WTC11 (cell line): ENCODE results near the gene RPS24. TPM values are rescaled to one million over a fixed set of nuclear protein-coding genes. Genes with fewer than 3 reads are reported as not detected.

Experiments
- ATAC-seq: fragments of 200-7000 bp; cut with Tn5 transposase; 2 replicates; pipeline ENCODE4 v1.10.0; 2021; ENCODE audit warnings: mild to moderate bottlenecking, moderate library complexity
- CTCF ChIA-PET: fragments of 300-600 bp; sonication (Branson Sonifier 250); formaldehyde crosslinking; loops from one replicate; lab custom pipeline; 2021; ENCODE audit warnings: antibody characterized with exemption; lab: Charles Lee
- POLR2A ChIA-PET: fragments of 350-600 bp; sonication (Branson Sonifier 250); formaldehyde crosslinking; loops from one replicate; lab custom pipeline; 2021; ENCODE audit warnings: antibody characterized with exemption; lab: Charles Lee
- DNase-seq: peaks from one replicate; pipeline ENCODE4 v3.0.0; 2021; ENCODE audit warnings: low spot score
- H3K27ac Mint-ChIP-seq: 2 replicates; pipeline ENCODE4 v1.8.0; 2021; ENCODE audit warnings: mixed read lengths
- H3K27me3 Mint-ChIP-seq: 2 replicates; pipeline ENCODE4 v1.8.0; 2021; ENCODE audit warnings: low read depth, mild to moderate bottlenecking, moderate library complexity, mixed read lengths
- H3K36me3 Mint-ChIP-seq: 2 replicates; pipeline ENCODE4 v1.8.0; 2021; ENCODE audit warnings: mixed read lengths
- H3K4me1 Mint-ChIP-seq: 2 replicates; pipeline ENCODE4 v1.8.0; 2022; ENCODE audit warnings: mixed read lengths
- H3K4me3 Mint-ChIP-seq: 2 replicates; pipeline ENCODE4 v1.8.0; 2021; ENCODE audit warnings: mild to moderate bottlenecking, moderate library complexity, mixed read lengths
- H3K9me3 Mint-ChIP-seq: 2 replicates; pipeline ENCODE4 v1.8.0; 2021; ENCODE audit warnings: mixed read lengths
- ATF6 ChIP-seq: sonication (generic); formaldehyde crosslinking; IDR thresholded peaks from 2 replicates; pipeline ENCODE4 v1.8.1; 2023; ENCODE audit warnings: mild to moderate bottlenecking, missing genetic modification reagents
- CREB1 ChIP-seq: sonication (generic); formaldehyde crosslinking; IDR thresholded peaks from 2 replicates; pipeline ENCODE4 v1.8.0; 2023; ENCODE audit warnings: mild to moderate bottlenecking, missing genetic modification reagents
- CREM ChIP-seq: sonication (generic); formaldehyde crosslinking; IDR thresholded peaks from 2 replicates; pipeline ENCODE4 v1.8.1; 2022; ENCODE audit warnings: mild to moderate bottlenecking, missing genetic modification reagents, moderate library complexity
- FOXP1 ChIP-seq: sonication (generic); formaldehyde crosslinking; IDR thresholded peaks from 2 replicates; pipeline ENCODE4 v1.8.0; 2022; ENCODE audit warnings: missing genetic modification reagents, mild to moderate bottlenecking, moderate library complexity, borderline replicate concordance
- GABPB1 ChIP-seq: sonication (generic); formaldehyde crosslinking; IDR thresholded peaks from 2 replicates; pipeline ENCODE4 v1.8.1; 2023; ENCODE audit warnings: mild to moderate bottlenecking, missing genetic modification reagents
- HMGA2 ChIP-seq: fragments of 250-450 bp; sonication (Bioruptor Pico); IDR thresholded peaks from 2 replicates; pipeline ENCODE4 v1.4.0; 2021; ENCODE audit warnings: mild to moderate bottlenecking, moderate library complexity
- MXD4 ChIP-seq: fragments of 250-450 bp; sonication (Bioruptor Pico); IDR thresholded peaks from 2 replicates; pipeline ENCODE4 v1.8.0; 2021; ENCODE audit warnings: mild to moderate bottlenecking, moderate library complexity, borderline replicate concordance
- NFE2L1 ChIP-seq: sonication (generic); formaldehyde crosslinking; IDR thresholded peaks from 2 replicates; pipeline ENCODE4 v1.8.1; 2023; ENCODE audit warnings: missing genetic modification reagents
- NR1H2 ChIP-seq: sonication (generic); formaldehyde crosslinking; IDR thresholded peaks from 2 replicates; pipeline ENCODE4 v1.9.0; 2021; ENCODE audit warnings: mild to moderate bottlenecking, moderate library complexity, missing genetic modification reagents
- OVOL2 ChIP-seq: fragments of 250-450 bp; sonication (Bioruptor Pico); IDR thresholded peaks from 2 replicates; pipeline ENCODE4 v1.9.0; 2021; ENCODE audit warnings: mild to moderate bottlenecking, borderline replicate concordance
- SMAD4 ChIP-seq: sonication (generic); formaldehyde crosslinking; IDR thresholded peaks from 2 replicates; pipeline ENCODE4 v1.8.0; 2022; ENCODE audit warnings: mild to moderate bottlenecking, missing genetic modification reagents
- TP53 ChIP-seq: sonication (generic); formaldehyde crosslinking; IDR thresholded peaks from 2 replicates; pipeline ENCODE4 v1.8.1; 2023; ENCODE audit warnings: mild to moderate bottlenecking, missing genetic modification reagents
- USF1 ChIP-seq: sonication (generic); formaldehyde crosslinking; IDR thresholded peaks from 2 replicates; pipeline ENCODE4 v1.8.0; 2022; ENCODE audit warnings: mild to moderate bottlenecking, missing genetic modification reagents
- ZNF317 ChIP-seq: sonication (generic); formaldehyde crosslinking; IDR thresholded peaks from 2 replicates; pipeline ENCODE4 v1.8.1; 2023; ENCODE audit warnings: low read depth, mild to moderate bottlenecking, moderate library complexity, missing genetic modification reagents, borderline replicate concordance
- ZNF396 ChIP-seq: fragments of 250-450 bp; sonication (Bioruptor Pico); IDR thresholded peaks from 2 replicates; pipeline ENCODE4 v1.8.0; 2021; ENCODE audit warnings: mild to moderate bottlenecking, moderate library complexity, borderline replicate concordance
- ZNF423 ChIP-seq: fragments of 250-450 bp; sonication (Bioruptor Pico); IDR thresholded peaks from 2 replicates; pipeline ENCODE4 v2.1.2; 2022; ENCODE audit warnings: mild to moderate bottlenecking, moderate library complexity
- ZNF512 ChIP-seq: sonication (generic); formaldehyde crosslinking; IDR thresholded peaks from 2 replicates; pipeline ENCODE4 v1.8.1; 2022; ENCODE audit warnings: missing genetic modification reagents, borderline replicate concordance
- ZNF671 ChIP-seq: fragments of 250-450 bp; sonication (Bioruptor Pico); IDR thresholded peaks from 2 replicates; pipeline ENCODE4 v1.8.0; 2021; ENCODE audit warnings: mild to moderate bottlenecking
- total RNA-seq: library from RNA; stranded (reverse); gene quantifications from 3 replicates; pipeline ENCODE4 v1.2.3, GENCODE V29; 2021
- TF ChIP-seq, protein P1 (sequence below): sonication (generic); formaldehyde crosslinking; conservative IDR thresholded peaks from 2 replicates; pipeline ENCODE4 v1.8.1; 2022; ENCODE audit warnings: mild to moderate bottlenecking, missing genetic modification reagents
- TF ChIP-seq, protein P2 (sequence below): sonication (generic); formaldehyde crosslinking; IDR thresholded peaks from 2 replicates; pipeline ENCODE4 v1.8.1; 2022; ENCODE audit warnings: low read depth, mild to moderate bottlenecking, moderate library complexity, missing genetic modification reagents, borderline replicate concordance

RPS24 gene
- total RNA-seq, 1 experiment from 2014 or later = 1,819 TPM

DNA sequence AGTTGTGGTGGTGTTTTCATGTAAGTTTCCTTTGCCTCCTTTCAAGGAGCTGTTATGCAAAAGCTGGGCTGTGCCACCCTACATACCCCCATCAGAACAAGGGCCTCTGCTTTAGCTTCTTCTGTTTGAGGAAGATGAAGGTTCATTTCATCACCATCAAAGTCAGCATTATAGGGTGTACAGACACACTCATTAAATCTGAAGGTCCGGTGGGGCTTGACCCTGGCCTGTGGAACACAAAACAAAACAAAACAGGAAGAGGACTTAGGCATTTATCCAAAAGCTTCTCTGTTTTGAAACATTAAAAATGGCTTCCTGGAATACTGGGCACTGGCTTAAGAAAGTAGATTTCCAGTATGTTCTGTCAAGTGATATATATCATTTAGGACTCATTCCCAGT, 20.1 kb upstream of the RPS24 start:
- DNase-seq = no peak
- ChIA-PET CTCF (no interaction called here), POLR2A (no interaction called here)
- Mint-ChIP-seq H3K4me3 (no peak overlapping the region), H3K36me3 (peaks cover 75% of the 10 kb centered on the region), H3K27me3 (no peaks in the 10 kb centered on the region), H3K27ac (no peak overlapping the region), H3K9me3 (no peaks in the 10 kb centered on the region), H3K4me1 (no peaks in the 10 kb centered on the region)
- no peak for ATAC-seq
- TF ChIP-seq ZNF396 = no peak
- TF ChIP-seq, protein P1, sequence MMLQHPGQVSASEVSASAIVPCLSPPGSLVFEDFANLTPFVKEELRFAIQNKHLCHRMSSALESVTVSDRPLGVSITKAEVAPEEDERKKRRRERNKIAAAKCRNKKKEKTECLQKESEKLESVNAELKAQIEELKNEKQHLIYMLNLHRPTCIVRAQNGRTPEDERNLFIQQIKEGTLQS = no peak
- TF ChIP-seq SMAD4 (CRISPR knock-in tag) = no peak

GRCh38 chr10:78015546-78015945, 18.1 kb upstream of the RPS24 start:
- ATAC-seq = no peak
- no peaks in the 10 kb centered on the region for H3K4me1 Mint-ChIP-seq
- no peaks in the 10 kb centered on the region for H3K9me3 Mint-ChIP-seq
- peaks cover 71% of the 10 kb centered on the region for H3K36me3 Mint-ChIP-seq
- no peak overlapping the region for H3K27ac Mint-ChIP-seq
- H3K27me3 Mint-ChIP-seq = no peaks in the 10 kb centered on the region
- H3K4me3 Mint-ChIP-seq = no peak overlapping the region
- CTCF ChIA-PET = no interaction called here
- TF ChIP-seq FOXP1 (CRISPR knock-in tag) = no peak
- no peak for TF ChIP-seq ATF6 (CRISPR knock-in tag)
- no peak for TF ChIP-seq ZNF423
- TF ChIP-seq ZNF317 (CRISPR knock-in tag) = no peak
- no peak for TF ChIP-seq MXD4 (CRISPR knock-in tag)
- TF ChIP-seq CREM (CRISPR knock-in tag) = no peak
- TF ChIP-seq HMGA2 (CRISPR knock-in tag) = no peak
- no peak for TF ChIP-seq NR1H2 (CRISPR knock-in tag)
- TF ChIP-seq, protein P2, sequence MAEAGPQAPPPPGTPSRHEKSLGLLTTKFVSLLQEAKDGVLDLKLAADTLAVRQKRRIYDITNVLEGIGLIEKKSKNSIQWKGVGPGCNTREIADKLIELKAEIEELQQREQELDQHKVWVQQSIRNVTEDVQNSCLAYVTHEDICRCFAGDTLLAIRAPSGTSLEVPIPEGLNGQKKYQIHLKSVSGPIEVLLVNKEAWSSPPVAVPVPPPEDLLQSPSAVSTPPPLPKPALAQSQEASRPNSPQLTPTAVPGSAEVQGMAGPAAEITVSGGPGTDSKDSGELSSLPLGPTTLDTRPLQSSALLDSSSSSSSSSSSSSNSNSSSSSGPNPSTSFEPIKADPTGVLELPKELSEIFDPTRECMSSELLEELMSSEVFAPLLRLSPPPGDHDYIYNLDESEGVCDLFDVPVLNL (CRISPR knock-in tag) = no peak
- TF ChIP-seq OVOL2 (CRISPR knock-in tag) = no peak
- no peak for TF ChIP-seq TP53 (CRISPR knock-in tag)
- no peak for TF ChIP-seq ZNF512 (CRISPR knock-in tag)
- no peak for TF ChIP-seq CREB1 (CRISPR knock-in tag)
- TF ChIP-seq NFE2L1 (CRISPR knock-in tag) = no peak
- no peak for TF ChIP-seq USF1
- no peak for TF ChIP-seq GABPB1 (CRISPR knock-in tag)
- TF ChIP-seq ZNF671 = no peak
- TF ChIP-seq, all 79 proteins: peak for 0
- DNase-seq = no peak
- POLR2A ChIA-PET = no interaction called here
